Activated naive CD8-positive, alpha-beta T cell treated with anti-CD3 and anti-CD28 coated beads for 36 hours (primary cell): ENCODE results near the gene RPS16. TPM values are rescaled to one million over a fixed set of nuclear protein-coding genes. Genes with fewer than 3 reads are reported as not detected.

ENCODE experiments used
- DNase-seq: peaks from one replicate; pipeline ENCODE4 v3.0.0; 2021
- H3K27ac Mint-ChIP-seq: one replicate; pipeline ENCODE4 v1.8.0; 2022; ENCODE audit warnings: mild to moderate bottlenecking, moderate library complexity, mixed read lengths
- H3K27me3 Mint-ChIP-seq: one replicate; pipeline ENCODE4 v1.8.0; 2022; ENCODE audit warnings: mild to moderate bottlenecking, mixed read lengths
- H3K36me3 Mint-ChIP-seq: one replicate; pipeline ENCODE4 v1.8.0; 2021; ENCODE audit warnings: mild to moderate bottlenecking, mixed read lengths
- H3K4me1 Mint-ChIP-seq: one replicate; pipeline ENCODE4 v1.8.0; 2021; ENCODE audit warnings: mixed read lengths
- H3K4me3 Mint-ChIP-seq: one replicate; pipeline ENCODE4 v1.8.0; 2022; ENCODE audit warnings: mild to moderate bottlenecking, moderate library complexity, mixed read lengths
- H3K9me3 Mint-ChIP-seq: one replicate; pipeline ENCODE4 v1.8.0; 2022; ENCODE audit warnings: mixed read lengths
- total RNA-seq, 2 experiments: library from RNA; stranded (reverse); gene quantifications; one replicate each; pipeline ENCODE4 v1.2.3, GENCODE V29; 2021

The RPS16 gene
- total RNA-seq, 2 experiments from 2014 or later: 3,164 to 3,181 TPM

GRCh38 chr19:39400061-39400460 is 35.7 kb downstream of the RPS16 start:
- H3K27ac Mint-ChIP-seq: peak overlapping the region; percentile 61
- peaks cover 58% of the 10 kb centered on the region for H3K4me1 Mint-ChIP-seq
- no peak overlapping the region for H3K4me3 Mint-ChIP-seq

DNA sequence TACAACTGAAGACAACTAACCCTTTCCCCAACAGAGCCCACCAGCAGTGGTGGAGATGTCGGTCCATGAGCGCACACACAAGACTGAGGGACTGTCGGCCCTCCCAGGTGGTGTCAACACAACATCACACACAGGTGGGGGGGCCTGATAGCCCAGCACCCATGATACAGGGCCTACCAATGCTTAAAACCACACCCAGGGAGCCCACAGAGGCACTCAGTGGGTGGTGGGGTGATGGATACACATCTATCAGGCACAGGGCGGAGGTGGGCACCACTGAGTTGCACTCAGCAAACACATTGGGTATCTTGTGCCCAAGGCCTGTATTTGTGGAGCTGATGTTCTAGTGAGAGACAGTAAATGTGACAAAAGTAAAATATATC is 36.1 kb downstream of the RPS16 start:
- peaks cover 56% of the 10 kb centered on the region for H3K4me1 Mint-ChIP-seq
- H3K27ac Mint-ChIP-seq: peak overlapping the region; percentile 61

More at GRCh38 chr19:39400061-39400460, 35.7 kb downstream of the RPS16 start:
- DNase-seq: no peak
- Mint-ChIP-seq H3K9me3 (peaks cover 1% of the 10 kb centered on the region), H3K36me3 (peaks cover 16% of the 10 kb centered on the region), H3K27me3 (no peaks in the 10 kb centered on the region)

GRCh38 chr19:39398297-39398864 is 37.4 kb downstream of the RPS16 start:
- peaks cover 57% of the 10 kb centered on the region for H3K4me1 Mint-ChIP-seq
- DNase-seq: peak; percentile 63

More for the DNA sequence above, 36.1 kb downstream of the RPS16 start:
- peaks cover 1% of the 10 kb centered on the region for H3K9me3 Mint-ChIP-seq
- no peak for DNase-seq
- no peaks in the 10 kb centered on the region for H3K27me3 Mint-ChIP-seq
- no peak overlapping the region for H3K4me3 Mint-ChIP-seq
- H3K36me3 Mint-ChIP-seq: peaks cover 17% of the 10 kb centered on the region

GRCh38 chr19:39397360-39398296 is 38.1 kb downstream of the RPS16 start:
- H3K27ac Mint-ChIP-seq: peak overlapping the region; percentile 79
- peaks cover 21% of the 10 kb centered on the region for H3K36me3 Mint-ChIP-seq
- DNase-seq: peak; percentile 94
- peaks cover 1% of the 10 kb centered on the region for H3K9me3 Mint-ChIP-seq
- no peaks in the 10 kb centered on the region for H3K27me3 Mint-ChIP-seq
- H3K4me3 Mint-ChIP-seq: peak overlapping the region; percentile 6
- peaks cover 58% of the 10 kb centered on the region for H3K4me1 Mint-ChIP-seq

More at GRCh38 chr19:39398297-39398864, 37.4 kb downstream of the RPS16 start:
- peaks cover 21% of the 10 kb centered on the region for H3K36me3 Mint-ChIP-seq
- H3K27me3 Mint-ChIP-seq: no peaks in the 10 kb centered on the region
- H3K27ac Mint-ChIP-seq: peak overlapping the region; percentile 79
- H3K4me3 Mint-ChIP-seq: peak overlapping the region; percentile 6
- H3K9me3 Mint-ChIP-seq: peaks cover 1% of the 10 kb centered on the region

DNA sequence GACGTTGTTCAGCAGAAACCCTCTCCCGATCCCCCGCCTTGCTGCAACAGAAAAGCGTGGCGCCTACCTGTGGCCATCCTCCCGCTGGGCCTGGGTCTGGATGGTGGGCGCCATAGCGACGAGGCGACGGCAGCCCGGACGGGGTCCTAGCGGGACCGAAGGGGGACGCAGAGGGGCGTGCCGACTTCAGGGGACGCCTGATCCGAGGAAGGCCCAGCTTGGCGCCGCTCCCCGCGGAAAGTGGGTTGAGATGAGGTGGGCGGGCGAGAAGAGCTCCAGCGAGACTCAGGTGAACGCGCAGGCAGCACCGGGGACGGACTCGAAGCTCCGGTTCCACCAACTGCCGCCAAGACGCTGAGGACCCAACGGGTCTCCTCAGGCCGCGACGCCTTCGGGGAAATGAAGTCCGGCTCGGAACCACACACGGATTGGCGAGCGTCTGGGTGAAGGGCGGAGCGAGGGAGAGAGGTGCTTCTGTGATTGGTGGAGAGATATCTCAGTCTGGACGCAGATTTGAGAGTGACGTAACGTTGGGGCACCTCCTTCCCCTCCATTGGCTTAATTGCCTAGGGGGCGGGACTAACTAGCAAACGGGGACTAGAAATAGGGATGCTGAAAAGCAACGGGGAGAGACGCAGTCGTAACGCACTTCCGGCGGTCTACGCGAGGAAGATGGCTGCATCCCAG is 44.9 kb downstream of the RPS16 start, which contains the start of the genes MED29 and PAF1:
Gene MED29, plus strand, starts transcription at position 628 of the 687 bp plus-strand sequence. Its CDS starts 45 bp downstream, at position 673.
Gene PAF1, minus strand, starts transcription at position 356 of the 687 bp plus-strand sequence. Its CDS starts 242 bp downstream, at position 114.
- peak within 1 kb of the TSS; percentile 98 for H3K27ac Mint-ChIP-seq
- peak within 1 kb of the TSS; percentile 99 for H3K4me3 Mint-ChIP-seq
- DNase-seq: peak; percentile 96
- peaks cover 23% of the 10 kb centered on the region for H3K36me3 Mint-ChIP-seq
- H3K9me3 Mint-ChIP-seq: no peaks in the 10 kb centered on the region
- H3K27me3 Mint-ChIP-seq: no peaks in the 10 kb centered on the region
- peaks cover 32% of the 10 kb centered on the region for H3K4me1 Mint-ChIP-seq

GRCh38 chr19:39390451-39390750 is 45.3 kb downstream of the RPS16 start:
- DNase-seq: no peak
- peak overlapping the region; percentile 98 for H3K27ac Mint-ChIP-seq
- H3K36me3 Mint-ChIP-seq: peaks cover 23% of the 10 kb centered on the region
- H3K4me1 Mint-ChIP-seq: peaks cover 33% of the 10 kb centered on the region
- H3K9me3 Mint-ChIP-seq: no peaks in the 10 kb centered on the region
- no peaks in the 10 kb centered on the region for H3K27me3 Mint-ChIP-seq
- H3K4me3 Mint-ChIP-seq: peak overlapping the region; percentile 99

GRCh38 chr19:39389631-39390414 is 45.9 kb downstream of the RPS16 start:
- Mint-ChIP-seq H3K27me3 (no peaks in the 10 kb centered on the region), H3K36me3 (peaks cover 18% of the 10 kb centered on the region), H3K4me3 (peak overlapping the region; percentile 99), H3K4me1 (peaks cover 28% of the 10 kb centered on the region), H3K27ac (peak overlapping the region; percentile 98), H3K9me3 (no peaks in the 10 kb centered on the region)
- DNase-seq: no peak

GRCh38 chr19:39388657-39389056 is 47.1 kb downstream of the RPS16 start:
- H3K27me3 Mint-ChIP-seq: no peaks in the 10 kb centered on the region
- no peak for DNase-seq
- no peaks in the 10 kb centered on the region for H3K9me3 Mint-ChIP-seq
- H3K4me1 Mint-ChIP-seq: peaks cover 22% of the 10 kb centered on the region
- peak overlapping the region; percentile 30 for H3K27ac Mint-ChIP-seq
- H3K4me3 Mint-ChIP-seq: no peak overlapping the region
- H3K36me3 Mint-ChIP-seq: peaks cover 15% of the 10 kb centered on the region

- DNase-seq: no peak
- peaks cover 14% of the 10 kb centered on the region for H3K4me1 Mint-ChIP-seq
- no peak overlapping the region for H3K27ac Mint-ChIP-seq
- H3K9me3 Mint-ChIP-seq: no peaks in the 10 kb centered on the region
- no peaks in the 10 kb centered on the region for H3K27me3 Mint-ChIP-seq
- no peak overlapping the region for H3K4me3 Mint-ChIP-seq
- H3K36me3 Mint-ChIP-seq: peaks cover 15% of the 10 kb centered on the region
Measured at GRCh38 chr19:39386557-39386956, 49.2 kb downstream of the RPS16 start.

DNA sequence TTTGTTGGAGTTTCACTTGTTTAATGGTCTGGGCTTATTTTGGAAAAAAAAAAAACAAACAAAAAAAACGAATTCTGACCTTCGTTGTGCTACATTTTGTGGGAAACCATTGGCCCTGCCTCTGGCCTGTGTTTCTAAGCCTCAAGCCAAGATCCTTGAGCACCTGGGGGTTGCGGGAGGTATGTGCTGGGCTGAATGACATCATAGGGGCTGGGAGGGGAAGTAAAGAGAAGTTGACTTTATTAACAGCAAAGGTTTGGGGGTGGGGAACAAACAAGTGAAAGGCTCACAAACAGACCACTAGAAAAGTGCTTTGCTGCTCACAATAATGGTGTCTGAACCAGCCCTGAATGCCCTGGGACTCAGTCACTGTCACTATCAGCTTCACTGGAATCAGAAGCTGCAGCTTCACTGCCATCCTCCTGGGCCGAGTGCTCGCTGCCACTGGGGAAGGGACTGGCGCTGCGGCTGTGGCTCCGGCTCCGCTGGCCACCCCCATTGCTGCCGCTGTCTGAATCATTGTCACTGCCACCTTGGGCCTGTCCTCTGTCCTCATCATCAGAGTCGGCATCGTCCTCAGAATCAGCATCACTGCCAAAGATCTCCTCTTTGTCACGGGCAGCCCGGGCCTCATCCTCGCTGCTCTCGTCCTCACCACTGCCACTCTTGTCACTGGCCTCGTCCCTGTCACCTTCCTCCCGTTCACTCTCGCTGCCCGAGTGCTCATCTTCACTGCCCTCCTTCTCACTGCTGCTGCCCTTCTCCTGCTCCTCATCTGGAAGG is 49.9 kb downstream of the RPS16 start:
- H3K9me3 Mint-ChIP-seq: no peaks in the 10 kb centered on the region
- peaks cover 17% of the 10 kb centered on the region for H3K36me3 Mint-ChIP-seq
- H3K4me3 Mint-ChIP-seq: no peak overlapping the region
- no peak for DNase-seq
- peaks cover 14% of the 10 kb centered on the region for H3K4me1 Mint-ChIP-seq
- H3K27me3 Mint-ChIP-seq: no peaks in the 10 kb centered on the region
- no peak overlapping the region for H3K27ac Mint-ChIP-seq

DNA sequence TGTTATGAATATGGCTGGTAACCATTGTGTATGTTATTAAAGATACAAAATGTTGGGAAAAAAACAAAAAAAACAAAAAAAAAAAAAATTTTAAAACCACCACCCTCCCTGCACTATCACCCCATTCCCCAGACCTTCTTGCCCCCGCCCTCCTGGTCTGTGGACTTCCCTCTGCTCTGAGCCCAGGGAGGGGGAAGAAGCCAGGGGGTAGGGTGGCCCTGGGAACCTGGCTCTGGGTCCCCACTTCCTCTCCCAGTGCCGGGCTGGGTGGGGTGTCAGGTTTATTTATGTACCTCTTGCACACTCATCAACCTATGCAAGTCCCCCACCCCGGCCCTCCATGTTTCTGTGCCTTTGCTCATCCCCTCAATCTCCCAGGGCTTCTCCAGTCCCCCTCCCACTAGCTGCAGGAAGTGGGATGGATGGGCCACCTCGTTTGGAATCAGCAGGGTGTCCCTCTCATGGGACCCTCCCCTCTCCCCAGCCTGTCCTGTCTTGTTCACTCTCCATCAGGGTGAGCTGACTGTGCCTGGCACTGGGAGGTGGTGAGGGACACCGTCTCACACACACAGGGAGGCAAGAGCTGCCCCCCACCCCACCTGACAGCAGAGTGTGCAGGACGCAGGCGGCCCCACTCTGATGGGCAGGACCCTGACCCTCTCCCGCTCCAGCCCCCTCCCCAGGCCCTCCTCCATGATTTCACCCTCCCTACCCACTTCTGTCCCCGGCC is 50.7 kb downstream of the RPS16 start:
- Mint-ChIP-seq H3K4me1 (peaks cover 8% of the 10 kb centered on the region), H3K4me3 (no peak overlapping the region), H3K27me3 (no peaks in the 10 kb centered on the region), H3K36me3 (peaks cover 17% of the 10 kb centered on the region), H3K27ac (peak overlapping the region; percentile 52), H3K9me3 (no peaks in the 10 kb centered on the region)
- no peak for DNase-seq
